ENCODE data around the gene TAF4. TPM values are rescaled to one million over a fixed set of nuclear protein-coding genes. Genes with fewer than 3 reads are reported as not detected.

The TAF4 gene
- total RNA-seq, 1 experiment from 2014 or later: 21.0 TPM

GRCh38 chr20:62112368-62112767 lies 46.7 kb upstream of the TAF4 start:
- ChIA-PET POLR2A (interaction anchor here (0.6 kb wide), 2 partner anchors 10 to 151 kb away, joined by 3 read pairs; no protein-coding TSS in a partner anchor), CTCF (no interaction called here)
- BruUV-seq (replicated peaks): no TSS peak
- no peak for TF ChIP-seq CTCF (IDR thresholded peaks at IDR 0.05)
- TF ChIP-seq REST (IDR thresholded peaks at IDR 0.05; ENCODE audit: insufficient read depth in 1 of 2, low read depth in 2 of 2, low read length in 1 of 2): no peak
- intact Hi-C loops (cut with micrococcal nuclease; ENCODE audit: unreplicated experiment): no loop called here
- Histone ChIP-seq H3K9me3 (ENCODE audit: control insufficient read depth, insufficient read depth, low read depth, low read length) (no peaks in the 10 kb centered on the region; the same call in 1 of the 2 replicates), H3K27me3 (ENCODE audit: control insufficient read depth, insufficient read depth, low read length) (no peaks in the 10 kb centered on the region), H3K4me3 (ENCODE audit: low read depth in 2 of 2, low read length in 2 of 2) (no peak overlapping the region), H3K27ac (ENCODE audit: low read length) (no peak overlapping the region), H3K4me1 (ENCODE audit: control insufficient read depth, insufficient read depth, low read length) (no peaks in the 10 kb centered on the region), H3K36me3 (ENCODE audit: control insufficient read depth, insufficient read depth, low read length) (no peaks in the 10 kb centered on the region)
- in situ Hi-C loops (cut with HindIII; ENCODE audit: low pct_unique_long_range_greater_than_20kb, low sequenced_read_pairs): no loop called here
- ATAC-seq (no peak), DNase-seq (ENCODE audit: low read depth, low spot score) (no peak)

- no TSS peak for BruUV-seq (replicated peaks)
- H3K4me3 ChIP-seq (ENCODE audit: low read depth in 2 of 2, low read length in 2 of 2): no peak overlapping the region
- intact Hi-C loops (cut with micrococcal nuclease; ENCODE audit: unreplicated experiment): no loop called here
- H3K27ac ChIP-seq (ENCODE audit: low read length): no peak overlapping the region
- TF ChIP-seq POLR2AphosphoS5 (IDR thresholded peaks at IDR 0.05; ENCODE audit: low read depth, low read length) (no peak), CTCF (IDR thresholded peaks at IDR 0.05) (no peak), SIN3A (IDR thresholded peaks at IDR 0.05; ENCODE audit: borderline replicate concordance, insufficient read depth, low read depth, low read length) (no peak), REST (IDR thresholded peaks at IDR 0.05; ENCODE audit: insufficient read depth in 1 of 2, low read depth in 2 of 2, low read length in 1 of 2) (no peak), TCF7L2 (IDR thresholded peaks at IDR 0.05; ENCODE audit: low read depth, low read length) (no peak)
- in situ Hi-C loops (cut with HindIII; ENCODE audit: low pct_unique_long_range_greater_than_20kb, low sequenced_read_pairs): no loop called here
- no peaks in the 10 kb centered on the region for H3K36me3 ChIP-seq (ENCODE audit: control insufficient read depth, insufficient read depth, low read length)
- H3K27me3 ChIP-seq (ENCODE audit: control insufficient read depth, insufficient read depth, low read length): no peaks in the 10 kb centered on the region
- CTCF ChIA-PET: no interaction called here
- DNase-seq (ENCODE audit: low read depth, low spot score): no peak
- no peaks in the 10 kb centered on the region; the same call in 1 of the 2 replicates for H3K9me3 ChIP-seq (ENCODE audit: control insufficient read depth, insufficient read depth, low read depth, low read length)
- ATAC-seq: no peak
- H3K4me1 ChIP-seq (ENCODE audit: control insufficient read depth, insufficient read depth, low read length): no peaks in the 10 kb centered on the region
- POLR2A ChIA-PET: no interaction called here
Measured at GRCh38 chr20:62111148-62111547, 45.5 kb upstream of the TAF4 start.

Data from Panc1 (cell line).